ENCODE measurements around the gene BSG.

BSG gene

DNA sequence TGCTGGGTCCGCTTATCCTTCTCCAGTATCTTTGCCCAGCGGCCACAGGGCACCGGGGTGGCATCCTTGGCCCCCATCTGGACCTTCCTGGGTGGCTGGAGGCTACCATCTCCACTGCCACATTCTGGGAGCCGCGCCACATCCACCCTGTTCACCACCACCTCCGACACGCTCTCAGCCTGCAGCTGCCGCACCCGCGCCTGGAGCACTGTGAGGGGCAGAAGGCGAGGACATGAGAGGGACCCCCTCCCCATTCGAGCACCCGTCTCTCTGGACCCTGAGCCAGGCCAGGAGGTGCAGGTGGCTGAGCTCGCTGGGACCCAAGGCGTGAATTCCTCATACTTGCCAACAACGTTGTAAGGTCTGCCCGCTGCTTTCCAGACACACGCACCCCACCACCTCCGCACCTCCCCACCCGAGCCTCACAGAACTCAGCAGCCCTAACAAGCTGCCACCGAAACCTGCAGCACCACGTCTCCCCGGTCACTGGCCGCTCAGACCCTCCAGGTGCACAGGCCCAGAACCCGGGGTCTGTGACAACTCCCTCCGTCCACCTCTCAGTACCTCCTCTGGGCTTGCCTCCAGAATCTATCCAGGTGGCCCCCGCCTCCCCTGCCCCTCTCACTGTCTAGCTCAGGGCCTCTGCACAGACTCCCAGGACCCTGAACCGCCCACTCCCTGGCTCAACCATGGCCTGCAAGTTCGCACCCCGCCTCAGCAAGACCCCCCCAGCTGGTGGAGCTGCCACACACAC, 57.7 kb downstream of the BSG start:
- TF ChIP-seq, protein P1, sequence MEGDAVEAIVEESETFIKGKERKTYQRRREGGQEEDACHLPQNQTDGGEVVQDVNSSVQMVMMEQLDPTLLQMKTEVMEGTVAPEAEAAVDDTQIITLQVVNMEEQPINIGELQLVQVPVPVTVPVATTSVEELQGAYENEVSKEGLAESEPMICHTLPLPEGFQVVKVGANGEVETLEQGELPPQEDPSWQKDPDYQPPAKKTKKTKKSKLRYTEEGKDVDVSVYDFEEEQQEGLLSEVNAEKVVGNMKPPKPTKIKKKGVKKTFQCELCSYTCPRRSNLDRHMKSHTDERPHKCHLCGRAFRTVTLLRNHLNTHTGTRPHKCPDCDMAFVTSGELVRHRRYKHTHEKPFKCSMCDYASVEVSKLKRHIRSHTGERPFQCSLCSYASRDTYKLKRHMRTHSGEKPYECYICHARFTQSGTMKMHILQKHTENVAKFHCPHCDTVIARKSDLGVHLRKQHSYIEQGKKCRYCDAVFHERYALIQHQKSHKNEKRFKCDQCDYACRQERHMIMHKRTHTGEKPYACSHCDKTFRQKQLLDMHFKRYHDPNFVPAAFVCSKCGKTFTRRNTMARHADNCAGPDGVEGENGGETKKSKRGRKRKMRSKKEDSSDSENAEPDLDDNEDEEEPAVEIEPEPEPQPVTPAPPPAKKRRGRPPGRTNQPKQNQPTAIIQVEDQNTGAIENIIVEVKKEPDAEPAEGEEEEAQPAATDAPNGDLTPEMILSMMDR (conservative IDR thresholded peaks at IDR 0.05; ENCODE audit: control insufficient read depth, insufficient read depth, low read depth, low read length): no peak
- H3K4me3 ChIP-seq (ENCODE audit: control insufficient read depth, low read depth, low read length): no peak overlapping the region
- DNase-seq (ENCODE audit: low read depth): no peak

DNA sequence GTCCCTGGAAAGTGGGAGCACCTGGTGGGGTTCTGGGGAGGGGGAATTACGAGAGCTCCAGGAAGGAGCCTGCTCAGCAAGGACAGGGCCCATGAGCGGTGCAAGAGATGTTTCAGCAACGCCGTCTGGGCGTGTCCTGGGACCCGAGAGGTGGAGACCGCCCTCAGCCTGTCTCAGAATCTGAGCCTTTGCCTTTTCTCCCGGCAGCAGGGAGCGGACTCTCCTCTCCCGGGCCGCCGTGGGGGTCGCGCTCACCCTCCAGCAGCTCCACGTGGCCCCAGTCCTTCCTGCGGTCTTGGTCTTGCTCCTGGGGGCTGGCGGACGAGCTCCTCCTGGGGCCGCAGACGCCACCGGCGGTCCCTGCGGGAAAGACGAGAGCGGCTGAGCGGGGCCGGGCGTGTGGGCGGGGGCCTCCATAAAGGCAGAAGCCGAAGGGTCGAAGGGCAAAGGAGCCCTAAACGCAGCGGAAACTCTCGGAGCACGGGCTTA, 60.2 kb downstream of the BSG start:
- H3K4me3 ChIP-seq (ENCODE audit: control insufficient read depth, low read depth, low read length): peak overlapping the region; percentile 78
- TF ChIP-seq, protein P1 (conservative IDR thresholded peaks at IDR 0.05; ENCODE audit: control insufficient read depth, insufficient read depth, low read depth, low read length): no peak
- peak; percentile 51 for DNase-seq (ENCODE audit: low read depth)
